AG04449 (cell line): ENCODE measurements around the gene MYL12A.

Experiments used
- CTCF ChIA-PET: fragments of 350-600 bp; formaldehyde crosslinking; extraction: SDS; loops from one replicate; lab custom pipeline; 2021; ENCODE audit warnings: antibody characterized with exemption; lab: Yijun Ruan, JAX
- POLR2A ChIA-PET: fragments of 400-600, 350-600 bp; formaldehyde crosslinking; extraction: SDS; loops from one replicate; lab custom pipeline; 2020; ENCODE audit warnings: antibody characterized with exemption, inconsistent platforms; lab: Yijun Ruan, JAX
- DNase-seq: peaks from one replicate; pipeline ENCODE4 v3.0.0-alpha.2; 2010; ENCODE audit warnings: low read depth, low spot score
- H3K4me3 ChIP-seq: 2 replicates; pipeline ENCODE4 v1.5.1; 2011; ENCODE audit warnings: low read depth, mild to moderate bottlenecking, control low read depth, low read length
- TF ChIP-seq, protein P1 (sequence below): IDR thresholded peaks from one replicate; pipeline ENCODE4 v1.5.1; 2011; ENCODE audit warnings: mild to moderate bottlenecking, moderate library complexity, low read length, control low read depth, inconsistent platforms; ENCODE audit not compliant: insufficient read depth; ENCODE audit errors: missing control alignments

The MYL12A gene

DNA sequence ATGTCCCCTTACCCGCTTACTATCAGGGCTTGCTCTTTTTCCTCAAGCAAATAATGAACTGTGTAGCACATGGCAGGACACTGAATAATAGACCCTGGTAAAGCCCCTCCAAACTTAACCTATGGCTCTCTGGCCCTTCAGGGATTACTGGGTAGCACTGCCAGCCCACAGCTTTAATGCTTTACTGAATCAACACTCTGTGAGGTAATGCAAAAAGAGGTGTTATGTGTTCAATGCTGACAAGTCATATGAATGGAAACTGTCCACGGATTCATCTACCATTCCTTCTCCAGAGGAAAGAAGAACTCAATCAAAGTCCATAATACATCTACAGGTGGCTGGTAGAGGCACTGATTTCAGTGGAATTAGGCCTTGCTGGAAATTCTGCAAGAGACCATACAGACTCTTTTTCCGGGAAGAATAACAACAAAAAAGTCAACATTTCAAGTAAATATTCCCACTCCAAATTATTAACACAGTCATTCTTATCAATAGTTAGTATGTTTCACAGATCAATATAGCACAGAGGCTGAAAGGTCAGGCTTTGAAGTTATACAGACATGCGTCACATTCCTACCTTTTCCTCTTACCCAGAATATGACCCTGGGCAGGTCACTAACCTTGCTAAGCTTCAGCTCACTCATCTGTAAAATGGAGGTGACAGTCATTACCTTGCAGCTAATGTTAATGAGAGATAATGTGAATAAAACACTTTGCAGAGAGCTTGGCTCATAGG, 14.0 kb upstream of the MYL12A start:
- CTCF ChIA-PET, result interaction anchor here (2.2 kb wide), 1 partner anchor 12 kb away, joined by 8 read pairs; no protein-coding TSS in a partner anchor
- H3K4me3 ChIP-seq, result no peak overlapping the region
- TF ChIP-seq, protein P1, sequence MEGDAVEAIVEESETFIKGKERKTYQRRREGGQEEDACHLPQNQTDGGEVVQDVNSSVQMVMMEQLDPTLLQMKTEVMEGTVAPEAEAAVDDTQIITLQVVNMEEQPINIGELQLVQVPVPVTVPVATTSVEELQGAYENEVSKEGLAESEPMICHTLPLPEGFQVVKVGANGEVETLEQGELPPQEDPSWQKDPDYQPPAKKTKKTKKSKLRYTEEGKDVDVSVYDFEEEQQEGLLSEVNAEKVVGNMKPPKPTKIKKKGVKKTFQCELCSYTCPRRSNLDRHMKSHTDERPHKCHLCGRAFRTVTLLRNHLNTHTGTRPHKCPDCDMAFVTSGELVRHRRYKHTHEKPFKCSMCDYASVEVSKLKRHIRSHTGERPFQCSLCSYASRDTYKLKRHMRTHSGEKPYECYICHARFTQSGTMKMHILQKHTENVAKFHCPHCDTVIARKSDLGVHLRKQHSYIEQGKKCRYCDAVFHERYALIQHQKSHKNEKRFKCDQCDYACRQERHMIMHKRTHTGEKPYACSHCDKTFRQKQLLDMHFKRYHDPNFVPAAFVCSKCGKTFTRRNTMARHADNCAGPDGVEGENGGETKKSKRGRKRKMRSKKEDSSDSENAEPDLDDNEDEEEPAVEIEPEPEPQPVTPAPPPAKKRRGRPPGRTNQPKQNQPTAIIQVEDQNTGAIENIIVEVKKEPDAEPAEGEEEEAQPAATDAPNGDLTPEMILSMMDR, result no peak
- POLR2A ChIA-PET, result no interaction called here
- no peak for DNase-seq

DNA sequence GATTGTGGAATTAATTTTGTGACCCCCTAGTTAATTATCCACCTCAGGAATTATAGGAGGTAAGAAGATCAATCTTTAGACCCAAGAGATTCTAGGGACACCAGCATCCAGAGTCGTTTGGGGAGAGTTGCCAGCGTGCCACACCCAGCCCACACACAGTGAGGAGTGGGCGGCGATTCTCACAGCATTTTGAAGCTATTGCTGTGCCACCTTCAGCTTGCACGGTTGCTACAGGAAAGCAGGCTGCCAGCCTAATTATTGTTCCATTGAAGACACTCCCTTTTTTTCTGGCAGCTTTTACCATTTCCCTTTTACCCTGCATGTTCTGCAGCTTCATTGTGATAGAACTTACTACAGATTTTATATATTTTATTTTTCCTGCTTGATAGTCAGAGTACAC, 13.1 kb upstream of the MYL12A start:
- POLR2A ChIA-PET, result no interaction called here

DNA sequence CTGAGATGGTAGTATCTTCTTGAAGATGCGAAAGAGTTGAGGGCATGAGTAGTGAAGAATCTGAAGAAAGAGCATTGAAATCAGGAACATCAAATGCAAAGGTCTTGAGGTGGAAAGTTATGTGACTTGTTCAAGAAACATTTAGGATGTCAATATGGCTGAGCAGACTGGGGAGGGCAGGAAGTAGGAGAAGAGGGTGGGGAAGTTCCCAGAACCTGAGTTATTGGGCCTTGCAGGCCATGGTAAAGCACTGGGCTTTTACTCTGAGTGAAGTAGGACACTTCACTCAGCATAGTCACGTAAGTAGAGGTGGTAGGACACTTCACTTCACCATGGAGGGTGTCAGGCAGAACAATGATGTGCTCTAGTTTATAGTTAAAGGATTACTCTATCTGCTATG, 11.8 kb upstream of the MYL12A start:
- TF ChIP-seq, protein P1, result no peak
- POLR2A ChIA-PET, result no interaction called here
- CTCF ChIA-PET, result interaction anchor here (2.2 kb wide), 1 partner anchor 10 kb away, joined by 8 read pairs; no protein-coding TSS in a partner anchor
- DNase-seq, result no peak
- H3K4me3 ChIP-seq, result no peak overlapping the region

More for the DNA sequence above, 13.1 kb upstream of the MYL12A start:
- TF ChIP-seq, protein P1, result no peak
- DNase-seq, result no peak
- no peak overlapping the region for H3K4me3 ChIP-seq
- CTCF ChIA-PET, result interaction anchor here (0.6 to 2.2 kb wide), 2 partner anchors 10 to 12 kb away, joined by 3 to 8 read pairs; no protein-coding TSS in a partner anchor

DNA sequence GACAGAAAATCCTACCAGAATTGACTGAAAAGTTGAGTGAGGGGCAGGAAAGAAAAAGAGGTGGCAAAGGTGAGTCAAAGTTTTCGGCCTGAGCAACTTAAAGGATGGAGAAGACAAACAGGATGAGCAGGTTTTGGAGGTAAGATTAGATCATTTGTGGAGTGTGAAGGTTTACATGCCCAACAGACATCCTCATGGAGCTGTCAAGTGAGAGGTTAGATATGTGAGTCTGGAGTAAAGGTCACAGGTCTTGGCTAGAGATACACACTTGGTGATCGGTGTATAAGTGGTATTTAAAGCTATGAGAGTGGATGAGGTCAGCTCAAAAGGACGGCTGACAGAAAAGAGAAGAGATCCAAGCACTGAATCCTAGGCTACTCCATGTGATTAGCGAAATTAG, 11.1 kb upstream of the MYL12A start:
- CTCF ChIA-PET, result interaction anchor here (0.6 to 1.0 kb wide), 2 partner anchors 9 to 107 kb away, joined by 3 read pairs; no protein-coding TSS in a partner anchor
- TF ChIP-seq, protein P1, result no peak
- DNase-seq, result no peak
- no peak overlapping the region for H3K4me3 ChIP-seq
- POLR2A ChIA-PET, result no interaction called here

DNA sequence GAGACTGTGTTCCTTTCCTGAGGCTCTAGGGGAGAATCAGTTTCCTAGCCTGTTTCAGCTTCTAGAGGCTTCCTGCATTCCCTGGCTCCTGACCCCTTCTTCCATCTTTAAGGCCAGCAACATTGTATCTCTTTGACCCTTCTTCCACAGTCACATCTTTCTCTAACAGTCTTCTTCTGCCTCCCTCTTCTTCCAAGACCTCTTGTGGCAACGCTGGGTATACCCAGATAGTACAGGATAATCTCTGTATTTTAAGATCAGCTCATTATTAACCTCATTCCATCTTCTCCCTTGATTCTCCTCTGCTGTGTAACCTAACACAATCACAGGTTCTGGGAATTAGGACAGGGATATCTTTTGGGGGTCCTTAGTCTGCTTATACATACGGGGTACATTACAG, 8.9 kb upstream of the MYL12A start:
- no peak overlapping the region for H3K4me3 ChIP-seq
- ChIA-PET CTCF (interaction anchor here (0.8 to 2.4 kb wide), 10 partner anchors 8 to 473 kb away, joined by 3 to 8 read pairs (median 4); partner anchors contain the start of genes MYL12A and MYOM1), POLR2A (no interaction called here)
- TF ChIP-seq, protein P1, result peak; percentile 1
- no peak for DNase-seq

DNA sequence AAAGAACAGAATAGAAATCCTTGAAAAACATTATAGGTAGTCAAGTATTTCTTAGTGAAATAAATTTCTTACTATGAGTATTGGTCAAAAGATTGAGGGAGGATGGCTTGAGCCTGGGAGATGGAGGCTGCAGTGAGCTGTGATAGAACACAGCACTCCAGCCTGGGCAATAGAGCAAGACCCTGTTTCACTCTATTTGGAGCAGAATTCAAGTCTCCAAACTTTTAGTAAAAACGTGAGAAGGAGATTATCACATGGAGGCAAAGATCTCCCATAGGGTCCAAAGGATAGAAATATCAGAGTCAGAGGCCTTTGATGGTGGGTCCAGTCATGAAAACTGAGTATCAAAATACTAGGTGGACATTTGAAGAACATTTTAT, 2.4 kb upstream of the MYL12A start:
- TF ChIP-seq, protein P1, result no peak
- H3K4me3 ChIP-seq, result no peak overlapping the region
- ChIA-PET POLR2A (no interaction called here), CTCF (interaction anchor here (0.6 to 5.7 kb wide), 22 partner anchors 8 to 509 kb away, joined by 3 to 66 read pairs (median 5); no protein-coding TSS in a partner anchor)
- no peak for DNase-seq
